ENCODE data around the gene MCM3.

- TF ChIP-seq CTCF (IDR thresholded peaks at IDR 0.05; ENCODE audit: insufficient read depth, low read length) = no peak
- no peak for TF ChIP-seq POLR2AphosphoS5 (IDR thresholded peaks at IDR 0.05; ENCODE audit: low read depth)
- TF ChIP-seq SPI1 (IDR thresholded peaks at IDR 0.05; ENCODE audit: borderline replicate concordance, low read depth) = no peak
Observed at GRCh38 chr6:52331793-52332457, 47.4 kb upstream of the MCM3 start.

All from HL-60 (cell line).